GM10266 (cell line): ENCODE measurements around the gene BMPR2.
"Not testable (repeated sequence)": the region's sequence is repeated elsewhere in the genome, so short reads cannot be mapped to it uniquely, and the experiment has no call there.

ENCODE experiments used
- DNase-seq: peaks from one replicate; pipeline ENCODE4 v3.0.0; 2012; ENCODE audit errors: extremely low spot score
- CTCF ChIP-seq: IDR thresholded peaks from 2 replicates; pipeline ENCODE4 v1.5.1; 2012; ENCODE audit warnings: mild to moderate bottlenecking, low read depth; ENCODE audit not compliant: control insufficient read depth, insufficient read depth; ENCODE audit errors: missing control alignments

BMPR2 gene

DNA sequence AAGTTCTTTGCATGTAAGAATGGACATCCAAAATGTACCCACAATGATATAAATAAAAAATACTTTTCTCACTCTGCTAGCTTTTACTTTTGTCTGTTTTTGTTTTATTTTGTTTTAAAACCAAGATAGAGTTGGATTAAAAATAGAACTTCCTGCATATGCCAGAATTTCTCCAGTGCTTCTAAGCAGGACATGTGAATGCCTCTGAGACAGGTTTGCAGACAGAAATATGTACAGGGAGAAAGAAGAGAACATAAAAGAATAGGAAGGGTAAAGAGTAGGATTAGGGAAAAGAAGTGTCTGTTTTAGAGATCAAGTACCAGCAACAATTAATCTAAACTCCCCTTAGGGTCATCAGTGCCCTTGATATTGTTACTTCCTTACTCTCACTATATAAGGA lies 114.4 kb downstream of the BMPR2 start:
- TF ChIP-seq CTCF: no peak

GRCh38 chr2:202491514-202491913 lies 115.4 kb downstream of the BMPR2 start:
- no peak for DNase-seq
- no peak for TF ChIP-seq CTCF

More for the DNA sequence above, 114.4 kb downstream of the BMPR2 start:
- DNase-seq: no peak

DNA sequence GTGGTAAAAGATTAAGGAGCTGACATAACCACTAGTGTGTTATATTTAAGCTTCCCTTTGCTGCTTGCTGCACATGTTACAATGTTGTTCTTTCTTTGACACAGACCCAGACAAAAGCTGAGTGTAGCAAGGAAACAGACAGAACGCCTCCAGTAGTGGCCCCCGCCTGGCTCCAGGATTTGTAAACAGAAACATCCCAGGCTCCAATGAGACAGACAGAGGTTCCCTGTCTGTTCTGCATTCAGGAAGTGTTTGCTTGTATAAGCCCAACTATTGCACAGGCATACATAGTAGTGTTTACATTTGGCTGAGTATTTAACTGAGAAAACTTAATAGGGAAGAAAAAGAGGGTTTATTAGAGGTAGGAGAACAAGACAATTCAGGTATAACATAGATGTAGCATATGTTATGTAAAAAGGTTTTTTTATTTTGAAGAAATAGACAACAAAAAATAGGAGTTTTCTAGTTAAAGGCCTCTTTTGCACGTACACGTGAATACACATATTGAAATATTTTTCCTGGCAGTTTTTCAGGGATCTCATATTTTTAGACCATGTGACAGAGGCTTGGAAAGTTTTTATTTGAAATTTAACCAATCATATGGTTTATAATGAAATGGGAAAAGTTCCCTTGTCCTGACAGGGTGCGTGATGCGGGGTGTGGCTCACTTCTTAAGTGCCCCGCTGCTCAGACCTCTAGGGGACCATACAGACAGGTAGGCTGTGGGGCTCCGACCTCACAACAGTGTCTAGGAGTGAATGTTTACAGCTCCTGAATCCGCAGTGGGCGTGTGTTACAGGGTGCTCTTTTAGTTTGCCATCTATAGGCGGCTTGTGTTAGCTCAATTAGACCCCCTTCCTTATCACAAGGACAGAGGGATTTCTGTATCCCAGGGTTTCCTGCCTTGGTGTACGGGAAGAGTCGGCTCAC lies 118.4 kb downstream of the BMPR2 start:
- TF ChIP-seq CTCF: no peak
- DNase-seq: no peak

GRCh38 chr2:202495230-202495604 lies 119.1 kb downstream of the BMPR2 start:
- TF ChIP-seq CTCF: no peak
- DNase-seq: no peak

DNA sequence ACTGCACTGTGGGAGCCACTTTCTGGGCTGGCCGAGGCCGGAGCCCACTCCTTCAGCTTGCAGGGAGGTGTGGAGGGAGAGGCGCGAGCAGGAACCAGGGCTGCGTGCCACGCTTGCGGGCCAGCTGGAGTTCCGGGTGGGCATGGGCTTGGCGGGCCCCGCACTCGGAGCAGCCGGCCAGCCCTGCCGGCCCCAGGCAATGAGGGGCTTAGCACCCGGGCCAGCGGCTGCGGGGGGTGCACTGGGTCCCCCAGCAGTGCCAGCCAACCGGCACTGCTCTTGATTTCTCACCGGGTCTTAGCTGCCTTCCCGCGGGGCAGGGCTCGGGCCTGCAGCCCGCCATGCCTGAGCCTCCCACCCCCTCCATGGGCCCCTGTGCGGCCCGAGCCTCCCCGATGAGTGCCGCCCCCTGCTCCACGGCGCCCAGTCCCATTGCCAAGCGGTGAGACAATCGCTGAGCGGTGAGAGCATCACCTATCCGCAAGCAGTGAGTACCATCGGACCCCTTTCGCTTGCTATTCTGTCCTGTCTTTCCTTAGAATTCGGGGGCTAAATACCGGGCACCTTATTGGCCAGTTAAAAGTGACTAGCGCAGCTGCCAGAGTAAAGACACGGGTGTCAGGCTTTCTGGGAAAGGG lies 120.8 kb downstream of the BMPR2 start:
- DNase-seq: not testable (repeated sequence)

DNA sequence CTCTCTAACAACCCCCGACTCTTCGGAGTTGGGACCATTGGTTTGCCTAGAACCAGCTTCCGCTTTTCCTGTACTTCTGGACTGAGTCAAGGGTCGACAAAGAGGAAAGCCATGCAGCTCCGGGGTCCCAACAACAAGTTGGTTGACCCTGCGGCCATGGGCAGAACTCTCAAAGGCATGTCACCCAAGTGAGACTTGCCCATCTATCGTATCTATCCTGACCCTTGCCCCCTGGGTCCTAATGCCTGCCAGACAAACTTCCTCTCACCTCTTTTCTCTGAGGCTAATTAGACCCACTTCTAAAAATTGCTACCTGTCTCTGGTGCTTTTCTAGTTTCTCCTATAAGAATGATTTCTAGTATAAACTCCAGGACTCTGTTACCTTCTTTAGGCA lies 121.3 kb downstream of the BMPR2 start:
- not testable (repeated sequence) for DNase-seq

- not testable (repeated sequence) for DNase-seq
These were observed 123.7 kb downstream of the BMPR2 start for GRCh38 chr2:202499841-202500240.

DNA sequence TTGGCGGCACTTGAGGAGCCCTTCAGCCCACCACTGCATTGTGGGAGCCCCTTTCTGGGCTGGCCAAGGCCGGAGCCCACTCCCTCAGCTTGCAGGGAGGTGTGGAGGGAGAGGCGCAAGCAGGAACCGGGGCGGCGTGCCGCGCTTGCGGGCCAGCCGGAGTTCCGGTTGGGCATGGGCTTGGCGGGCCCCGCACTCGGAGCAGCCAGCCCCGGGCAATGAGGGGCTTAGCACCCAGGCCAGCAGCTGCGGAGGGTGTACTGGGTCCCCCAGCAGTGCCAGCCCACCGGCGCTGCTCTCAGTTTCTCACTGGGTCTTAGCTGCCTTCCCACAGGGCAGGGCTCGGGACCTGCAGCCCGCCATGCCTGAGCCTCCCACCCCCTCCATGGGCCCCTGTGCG lies 127.1 kb downstream of the BMPR2 start:
- not testable (repeated sequence) for DNase-seq

DNA sequence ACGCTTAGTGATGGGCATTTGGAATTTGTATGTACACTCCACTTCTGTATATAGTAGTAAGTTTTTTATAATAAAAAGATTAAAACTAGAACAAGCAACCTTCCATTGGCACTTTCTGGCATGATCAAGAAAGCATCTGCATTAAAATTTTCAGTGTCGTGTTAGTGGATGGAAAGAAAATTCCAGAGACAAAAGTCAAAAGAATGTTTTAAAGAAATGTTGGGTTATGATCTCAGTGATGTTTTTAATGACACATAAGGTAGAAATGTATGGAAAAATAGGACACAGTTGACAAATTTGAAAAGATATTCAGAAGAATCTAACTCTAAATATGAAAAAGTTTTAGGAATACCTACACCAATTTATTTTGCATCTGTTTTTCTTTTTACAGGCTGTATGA lies 132.6 kb downstream of the BMPR2 start:
- no peak for TF ChIP-seq CTCF
- no peak for DNase-seq
